GM18526 (cell line): Measurements from ENCODE around the gene TBC1D2B.

Experiments
- POLR2A ChIP-seq: IDR thresholded peaks from 3 replicates; pipeline ENCODE4 v1.6.1; 2011; ENCODE audit not compliant: insufficient read length; ENCODE audit errors: extremely low read depth

TBC1D2B gene

DNA sequence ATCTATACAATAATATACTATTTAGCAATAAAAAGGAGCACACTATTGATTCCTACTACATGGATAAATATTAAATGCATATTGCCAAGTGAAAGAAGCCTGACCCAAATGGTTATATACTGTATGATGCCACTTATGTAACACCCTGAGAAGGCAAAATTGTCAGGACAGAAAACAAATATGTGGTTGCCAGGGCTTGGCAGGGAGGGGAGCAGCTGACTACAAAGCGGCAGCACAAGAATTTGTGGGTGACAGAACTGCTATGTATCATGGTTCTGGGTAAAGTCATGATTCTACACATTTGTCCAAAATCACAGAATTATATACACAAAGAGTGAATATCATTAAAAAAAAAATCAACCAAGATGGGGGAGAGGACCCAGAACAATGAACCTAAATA is 22.5 kb downstream of the TBC1D2B start:
- TF ChIP-seq POLR2A: no peak

DNA sequence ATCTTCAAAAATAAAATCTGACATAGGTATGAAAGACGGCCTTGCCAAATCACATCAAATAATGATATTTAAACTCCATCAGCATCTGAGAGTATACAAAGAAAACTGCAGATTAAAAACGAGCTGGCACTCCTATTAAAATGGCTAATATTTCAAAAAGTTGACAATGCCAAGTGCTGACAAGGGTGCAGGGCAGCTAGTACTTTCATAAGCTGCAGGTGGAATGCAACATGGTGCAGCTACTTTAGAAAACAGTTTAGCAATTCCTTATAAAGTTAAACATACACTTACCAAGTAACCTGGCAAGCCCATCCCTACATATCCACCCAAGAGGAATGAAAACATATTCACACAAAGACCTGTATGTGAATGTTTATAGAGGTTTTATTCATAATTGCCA is 23.0 kb downstream of the TBC1D2B start:
- TF ChIP-seq POLR2A: no peak

DNA sequence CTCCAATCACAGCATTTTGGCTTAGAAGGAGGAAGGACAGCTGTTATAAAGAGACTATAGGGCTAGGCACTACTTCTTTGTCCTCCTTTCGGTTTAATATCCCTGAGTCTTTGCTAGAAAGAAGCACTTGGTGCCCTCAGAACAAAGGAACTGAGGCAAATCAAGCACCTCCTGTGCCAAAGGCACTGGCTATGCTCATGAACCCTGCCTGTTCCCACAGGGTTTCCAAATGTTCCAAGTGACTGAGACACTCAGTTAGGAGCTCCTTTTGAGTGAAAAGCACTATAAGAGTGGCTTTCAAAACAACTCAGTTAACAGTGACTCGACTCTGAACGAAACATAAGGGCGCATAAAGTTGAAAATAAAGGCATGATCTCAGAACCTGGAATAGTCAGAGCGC is 25.0 kb downstream of the TBC1D2B start:
- no peak for TF ChIP-seq POLR2A

DNA sequence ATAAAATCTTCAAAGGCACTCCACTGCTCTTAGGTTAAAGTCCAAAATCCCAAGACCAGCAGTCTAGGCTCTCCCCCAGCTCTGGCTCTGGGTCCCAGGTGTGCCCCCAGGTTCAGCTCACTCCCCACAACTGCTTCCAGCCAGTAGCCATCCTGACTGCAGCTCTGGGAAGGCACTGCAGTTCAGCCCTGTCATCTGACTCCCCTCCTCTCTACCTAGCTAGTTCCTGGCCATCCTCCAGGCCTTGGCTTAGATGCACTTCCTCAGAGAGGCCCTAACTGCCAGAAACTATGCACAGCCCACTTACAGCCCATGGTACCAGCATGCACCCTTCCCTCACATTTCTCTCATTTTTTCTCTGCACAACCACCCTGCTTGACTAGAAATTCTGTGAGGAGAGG is 25.5 kb downstream of the TBC1D2B start:
- no peak for TF ChIP-seq POLR2A

DNA sequence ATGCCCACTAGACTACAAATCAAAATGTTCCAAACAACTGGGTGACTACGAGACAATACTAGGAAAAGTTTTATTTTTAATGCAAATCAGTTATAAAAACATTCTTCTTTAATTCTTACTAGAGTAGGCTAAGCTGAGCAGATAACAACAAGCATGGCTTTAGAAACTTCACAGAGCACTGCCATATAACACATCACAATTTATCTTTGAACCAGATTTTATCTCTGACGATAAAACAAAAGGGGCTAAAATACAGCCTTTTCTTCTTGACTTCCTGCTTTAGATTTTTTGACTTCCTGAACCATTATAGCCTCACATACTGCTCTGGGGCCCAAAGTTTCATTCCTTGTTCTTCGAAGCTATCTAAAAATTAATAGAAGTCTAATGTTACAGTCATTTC is 25.9 kb downstream of the TBC1D2B start:
- TF ChIP-seq POLR2A: no peak

DNA sequence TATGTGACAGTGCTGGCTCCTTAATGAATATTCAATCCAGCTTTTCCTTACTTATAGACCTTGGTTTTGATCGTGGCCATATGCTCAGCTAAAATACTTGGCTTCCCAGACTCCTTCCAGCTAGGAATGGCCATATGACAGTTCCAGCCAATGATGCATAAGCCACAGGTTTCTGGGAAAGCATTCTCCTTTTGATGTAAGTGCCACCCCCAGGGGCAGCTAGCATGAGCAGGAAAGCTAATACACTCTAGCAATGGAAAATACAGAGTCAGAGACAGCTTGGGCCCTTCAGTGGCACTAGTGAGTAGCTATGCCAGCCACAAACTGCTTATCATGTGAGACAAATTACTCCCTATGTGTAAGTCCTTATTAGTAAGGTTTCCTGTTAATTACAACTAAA is 26.7 kb downstream of the TBC1D2B start:
- no peak for TF ChIP-seq POLR2A

DNA sequence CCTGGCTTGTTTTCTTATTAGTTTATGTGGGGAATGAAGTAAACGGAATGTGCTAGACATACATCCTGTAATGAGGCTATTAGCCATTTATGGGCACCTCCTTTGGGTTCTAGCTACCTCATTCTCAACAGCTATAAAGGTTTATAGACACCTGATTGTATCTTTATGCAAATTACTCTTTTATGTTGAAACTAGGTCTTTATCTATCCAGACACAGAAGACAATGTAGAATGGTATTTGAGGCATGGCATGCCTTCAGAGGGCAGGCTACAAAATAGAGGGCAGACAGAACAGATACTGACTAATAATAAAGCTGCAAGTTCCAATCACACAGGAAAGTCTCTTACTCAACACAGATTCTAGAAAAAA is 27.1 kb downstream of the TBC1D2B start:
- TF ChIP-seq POLR2A: no peak

DNA sequence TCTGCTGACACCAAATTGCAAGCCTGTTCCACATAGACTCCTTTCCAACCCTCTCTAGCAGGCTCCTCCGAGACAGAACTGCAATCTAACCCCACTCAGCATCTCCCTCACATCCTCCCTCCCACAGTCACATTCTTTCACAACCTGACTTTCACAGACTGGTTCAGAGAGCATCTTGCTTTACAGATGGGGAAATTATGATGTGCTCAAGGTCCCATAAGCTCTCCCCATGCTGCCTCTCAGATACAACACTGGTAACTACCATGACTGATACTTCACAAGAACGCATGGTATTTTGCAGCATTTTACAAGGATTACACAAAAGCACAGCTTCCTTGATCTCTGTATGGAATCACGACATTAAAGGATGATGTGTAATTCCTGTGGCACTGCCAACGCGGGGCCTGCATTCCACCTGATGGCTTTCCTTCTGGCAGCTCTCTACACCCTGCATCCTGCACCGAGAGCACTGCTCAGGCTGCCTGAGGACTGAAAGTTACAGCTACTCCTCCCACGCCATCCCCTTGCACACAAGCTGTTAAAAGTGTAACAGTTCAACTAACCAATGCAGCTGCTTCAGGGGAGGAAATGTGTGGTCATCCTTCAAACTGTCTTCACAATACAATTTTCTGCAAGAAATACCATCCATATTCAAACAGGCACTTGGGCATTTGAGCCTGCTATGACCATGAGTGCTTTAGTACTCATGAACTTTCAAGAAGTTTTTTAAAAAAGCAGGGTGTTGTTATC is 27.6 kb downstream of the TBC1D2B start:
- no peak for TF ChIP-seq POLR2A

DNA sequence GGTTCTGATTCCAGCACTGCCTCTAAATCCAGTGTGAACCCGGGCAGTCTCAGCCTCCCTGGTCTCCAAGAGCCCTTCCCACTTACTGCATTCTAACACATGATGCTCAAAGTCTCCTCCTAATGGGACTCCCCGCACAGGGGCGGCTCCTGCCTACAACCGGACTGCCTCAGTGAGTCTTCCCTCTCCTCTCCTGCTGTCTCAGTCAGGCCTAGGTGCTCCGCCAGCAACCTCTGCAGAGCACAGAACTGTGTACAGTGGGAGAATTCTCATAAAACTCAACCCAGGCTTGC is 28.9 kb downstream of the TBC1D2B start:
- TF ChIP-seq POLR2A: no peak

DNA sequence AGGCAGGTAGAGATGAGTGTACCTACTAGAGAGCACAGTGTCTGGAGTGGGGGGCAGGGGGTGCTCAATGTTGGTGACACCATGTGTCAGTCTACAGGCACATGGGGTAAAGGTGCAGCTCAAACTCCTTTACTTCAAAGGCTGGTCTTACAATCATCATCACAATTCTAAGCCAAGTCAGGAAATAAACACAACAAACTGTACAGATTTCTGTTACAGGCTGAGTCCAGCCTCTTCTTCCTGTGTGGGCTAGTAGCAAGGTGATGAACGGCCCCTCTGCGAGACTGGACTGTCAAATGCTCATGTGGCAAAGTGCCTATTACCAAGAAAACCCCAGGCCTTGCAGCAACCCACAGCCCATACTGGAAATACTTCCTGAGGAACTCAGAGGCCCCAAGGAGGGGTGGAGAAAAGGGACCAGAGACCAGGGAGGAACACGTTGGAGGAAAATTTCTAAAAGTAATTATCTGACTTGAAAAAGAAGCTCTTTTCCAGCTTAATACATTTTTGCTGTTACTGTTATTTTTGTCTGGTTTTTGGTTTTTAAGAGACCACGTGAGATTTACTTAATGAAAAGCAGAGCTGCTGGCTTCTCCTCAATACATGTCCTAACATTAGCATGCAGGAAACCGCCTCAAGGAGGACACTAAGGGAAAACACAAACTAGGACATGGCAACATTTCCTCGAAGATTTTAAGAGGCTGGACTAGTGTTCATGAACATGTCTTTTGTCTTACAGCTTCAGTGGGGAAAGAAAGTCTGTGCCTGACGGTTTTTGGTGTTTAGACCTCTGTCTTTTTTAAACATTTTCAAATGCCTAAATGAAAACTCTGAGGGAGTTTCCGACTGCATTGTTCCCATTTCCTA is 29.5 kb downstream of the TBC1D2B start:
- TF ChIP-seq POLR2A: no peak

DNA sequence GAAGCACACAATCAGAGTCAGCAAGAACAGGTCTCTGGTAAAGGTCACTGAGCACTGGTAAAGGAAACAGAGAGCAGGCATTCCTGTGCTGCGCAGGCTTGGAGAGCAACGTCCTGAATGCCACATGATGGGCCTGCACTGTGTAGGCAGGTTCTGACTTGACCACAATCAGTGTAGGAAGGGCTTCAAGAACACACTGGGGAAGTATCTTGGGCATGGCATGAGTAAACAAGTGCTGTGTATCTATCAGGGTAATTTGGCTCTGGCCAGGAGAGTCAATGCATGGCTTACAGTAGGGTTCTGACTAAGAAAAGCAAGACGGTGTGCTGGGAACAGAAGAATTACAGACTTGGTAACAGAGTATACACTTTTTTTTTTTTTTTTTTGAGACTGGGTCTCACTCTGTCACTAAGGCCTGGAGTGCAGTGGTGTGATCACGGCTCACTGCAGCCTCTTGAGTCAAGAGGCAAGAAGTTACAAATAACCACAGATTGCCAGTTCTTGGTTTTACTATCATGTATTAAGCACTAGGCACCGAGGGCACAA is 30.6 kb downstream of the TBC1D2B start:
- no peak for TF ChIP-seq POLR2A

DNA sequence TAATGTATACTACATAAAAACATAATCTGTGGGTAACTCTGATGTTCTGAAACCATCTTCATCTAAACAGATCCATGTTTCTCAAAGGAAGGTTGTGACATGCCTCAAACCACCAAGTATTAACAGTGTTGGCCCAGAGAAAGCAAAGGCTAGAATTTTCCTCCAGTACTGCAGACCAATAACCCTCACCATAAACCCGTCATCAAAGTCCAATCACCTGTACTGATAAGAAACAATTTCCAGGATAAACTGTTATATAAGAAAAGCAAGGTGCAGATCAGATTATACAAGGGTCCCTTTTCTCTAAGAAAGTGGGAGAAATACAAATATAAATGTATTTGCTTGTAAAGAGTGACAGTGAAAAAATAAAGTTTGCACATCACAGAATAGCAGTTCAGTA is 32.3 kb downstream of the TBC1D2B start:
- TF ChIP-seq POLR2A: no peak

DNA sequence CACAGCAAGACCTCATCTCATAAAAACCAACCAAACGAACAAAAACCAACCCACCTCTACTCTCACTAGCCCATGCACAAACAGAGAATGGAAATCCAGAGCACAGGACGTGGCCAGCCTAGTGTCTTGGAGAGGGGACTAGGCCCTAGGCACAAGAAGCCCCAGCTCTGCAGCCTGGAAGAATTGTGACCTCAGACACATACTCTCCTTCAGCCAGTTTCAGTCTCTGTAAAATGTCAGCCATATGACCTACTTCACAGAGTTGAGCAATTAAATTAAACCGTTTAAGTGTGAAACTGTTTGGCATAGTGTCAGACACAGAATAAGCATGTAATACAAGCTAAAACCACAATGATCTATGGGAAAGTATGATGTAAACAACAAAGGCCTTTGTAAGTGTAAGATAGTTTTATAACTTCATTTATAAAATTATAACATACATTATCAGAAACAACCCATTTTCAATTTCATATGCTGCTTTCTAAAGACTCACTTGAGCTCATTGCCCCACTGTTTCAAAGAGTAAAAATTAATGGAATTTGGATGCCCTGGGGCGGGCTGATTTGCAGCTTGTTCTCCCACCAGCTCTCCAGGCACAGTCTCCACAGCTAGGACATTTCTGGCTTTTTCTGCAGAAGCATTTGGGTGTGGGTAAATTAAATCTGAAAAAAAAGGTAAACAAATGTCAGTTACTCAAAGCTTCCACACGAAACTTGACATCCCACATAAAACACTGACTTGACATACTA is 32.9 kb downstream of the TBC1D2B start:
- TF ChIP-seq POLR2A: no peak

DNA sequence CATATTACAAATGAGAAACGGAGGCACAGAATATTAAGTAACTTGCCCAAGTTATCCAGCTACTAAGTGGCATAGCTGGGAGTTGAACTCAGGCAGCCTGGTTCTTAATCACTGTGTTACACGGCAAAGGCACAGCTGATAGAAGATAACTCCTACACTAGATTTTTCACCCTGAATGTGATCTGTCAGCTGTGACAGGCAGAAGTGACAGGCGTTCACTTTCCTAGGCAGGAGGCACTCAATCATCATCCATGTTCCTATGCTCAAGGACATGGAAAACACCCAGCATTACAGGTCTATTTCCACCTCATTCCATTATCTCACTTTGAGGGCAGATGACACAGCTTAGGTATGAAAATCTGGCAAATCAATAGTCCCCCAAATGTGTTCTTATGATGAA is 35.6 kb downstream of the TBC1D2B start:
- no peak for TF ChIP-seq POLR2A

DNA sequence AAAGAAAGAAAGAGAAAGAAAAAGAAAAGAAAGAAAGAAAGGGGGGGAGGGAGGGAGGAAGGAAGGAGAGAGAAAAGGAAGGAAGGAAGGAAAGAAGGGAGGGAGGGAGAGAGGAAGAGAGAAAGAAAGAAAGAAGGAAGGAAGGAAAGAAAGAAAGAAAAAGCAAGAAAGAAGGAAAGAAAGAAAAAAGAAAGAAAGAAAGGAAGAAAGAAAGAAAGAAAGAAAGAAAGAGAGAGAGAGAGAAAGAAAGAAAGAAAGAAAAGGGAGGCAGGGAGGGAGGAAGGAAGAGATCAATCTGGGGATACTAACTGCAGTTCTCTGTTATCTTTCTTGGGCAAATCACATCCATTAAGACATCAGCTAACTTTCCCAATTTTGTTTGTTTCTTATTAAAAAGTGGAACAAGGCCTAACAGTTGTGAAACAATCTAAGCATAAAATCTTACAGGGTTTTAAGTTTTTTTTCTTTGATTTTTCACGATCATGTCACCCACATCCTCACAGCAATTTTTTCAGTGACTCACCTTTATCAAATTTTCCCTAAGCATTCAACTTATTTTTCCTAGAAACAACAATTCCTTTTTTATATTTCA is 36.8 kb downstream of the TBC1D2B start:
- TF ChIP-seq POLR2A: no peak
